ENCODE results near the gene KIT. TPM values are rescaled to one million over a fixed set of nuclear protein-coding genes. Genes with fewer than 3 reads are reported as not detected.

The KIT gene
- total and polyA plus RNA-seq, 2 of the 13 experiments (the other 11 are each of a cell fraction or from before 2014, with no cell fraction given), result not detected

DNA sequence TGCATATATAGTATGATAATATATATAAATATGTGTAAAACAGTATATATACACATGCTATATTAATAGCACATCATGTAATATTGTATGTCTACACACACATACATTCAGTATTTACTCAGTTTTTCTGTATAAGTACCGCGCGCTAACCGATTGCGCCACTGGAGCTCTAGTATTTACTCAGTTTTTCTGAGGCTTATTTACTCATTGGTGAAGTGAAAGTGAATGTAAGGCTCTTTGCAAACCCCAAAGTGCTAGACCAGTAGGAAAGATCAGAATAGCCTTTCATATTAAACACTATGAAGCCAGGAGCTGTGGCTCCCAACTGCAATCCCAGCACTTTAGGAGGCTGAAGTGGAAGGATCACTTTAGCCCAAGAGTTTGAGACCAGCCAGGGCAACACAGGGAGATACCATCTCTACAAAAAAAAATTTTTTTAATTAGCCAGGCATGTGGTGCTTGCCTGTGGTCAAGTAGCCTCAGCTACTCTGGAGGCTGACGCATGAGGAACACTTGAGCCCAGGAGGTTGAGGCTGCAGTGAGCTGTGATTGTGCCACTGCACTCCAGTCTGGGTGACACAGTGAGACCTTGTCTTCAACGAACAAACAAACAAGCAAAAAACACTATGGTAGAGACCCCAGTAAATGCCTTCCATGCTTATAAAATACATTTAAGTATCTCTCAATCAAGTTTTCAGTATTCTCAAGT is 125.8 kb downstream of the KIT start (continued):
- TF ChIP-seq CEBPB (IDR thresholded peaks at IDR 0.05; ENCODE audit: borderline replicate concordance, low read depth, low read length) (peak; percentile 81), ATF1 (CRISPR knock-in tag; IDR thresholded peaks at IDR 0.05) (no peak), IRF2 (CRISPR knock-in tag; IDR thresholded peaks at IDR 0.05) (0 out of 2 replicates have a peak, but pooled peaks have one; percentile 39), CHD4 (IDR thresholded peaks at IDR 0.05; ENCODE audit: borderline replicate concordance, low read length) (no peak)

DNA sequence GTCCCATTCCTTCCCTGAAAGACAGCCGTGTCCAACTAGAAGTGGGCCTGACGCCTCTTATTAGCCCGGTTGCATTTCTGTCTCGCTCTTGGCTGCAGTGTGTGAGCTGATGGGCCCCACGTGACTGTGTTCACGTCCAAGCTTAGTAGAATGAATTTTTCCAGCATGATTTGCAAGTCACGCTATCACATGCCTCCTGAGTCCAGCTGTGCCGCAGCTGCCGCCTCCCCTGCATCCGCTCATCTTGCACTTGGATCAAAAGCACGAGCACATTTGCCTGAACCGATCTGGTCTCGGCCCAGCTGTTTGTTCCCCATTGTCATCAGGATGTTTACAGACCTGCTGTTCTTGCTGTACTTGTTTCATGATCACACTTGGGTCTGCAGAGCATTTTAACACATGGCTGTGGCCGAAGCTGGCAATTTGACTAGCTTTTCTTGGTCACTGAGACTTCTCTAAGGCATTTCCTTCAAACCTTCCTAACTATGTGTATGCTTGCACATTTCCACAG is 126.5 kb downstream of the KIT start:
- Histone ChIP-seq H3K27me3 (ENCODE audit: control insufficient read depth in 1 of 2, insufficient read depth in 2 of 2, low read length in 2 of 2) (no peaks in the 10 kb centered on the region), H3K9ac (ENCODE audit: insufficient read depth, low read depth, low read length) (no peak overlapping the region), H3K9me3 (ENCODE audit: low read length) (no peaks in the 10 kb centered on the region), H3K4me1 (ENCODE audit: insufficient read depth, low read length) (no peaks in the 10 kb centered on the region), H3K27ac (ENCODE audit: extremely low read length, insufficient read depth, low read length) (no peak overlapping the region), H3K79me2 (ENCODE audit: insufficient read depth, low read length) (no peaks in the 10 kb centered on the region), H3K4me2 (ENCODE audit: low read depth, low read length) (no peak overlapping the region), H3K4me3 (replicated peaks in 1 of 3; ENCODE audit: insufficient read depth in 1 of 3, low read depth in 2 of 3, low read length in 3 of 3) (no peak overlapping the region), H3K36me3 (replicated peaks in 1 of 2; ENCODE audit: control insufficient read depth in 1 of 2, insufficient read depth in 2 of 2, low read length in 2 of 2) (no peaks in the 10 kb centered on the region), H4K20me1 (ENCODE audit: insufficient read depth, low read length) (no peaks in the 10 kb centered on the region), H2AFZ (ENCODE audit: low read length) (no peak overlapping the region)
- DNase-seq (ENCODE audit: low spot score), result no peak
- ChIA-PET POLR2A (no interaction called here), CTCF (ENCODE audit: low intra/inter-chr PET ratio, low total read pairs) (no interaction called here)
- ATAC-seq, result no peak
- TF ChIP-seq NFYB (CRISPR knock-in tag; IDR thresholded peaks at IDR 0.05), result no peak
- TF ChIP-seq GABPB1 (CRISPR knock-in tag; IDR thresholded peaks at IDR 0.05), result no peak
- TF ChIP-seq, protein P1, sequence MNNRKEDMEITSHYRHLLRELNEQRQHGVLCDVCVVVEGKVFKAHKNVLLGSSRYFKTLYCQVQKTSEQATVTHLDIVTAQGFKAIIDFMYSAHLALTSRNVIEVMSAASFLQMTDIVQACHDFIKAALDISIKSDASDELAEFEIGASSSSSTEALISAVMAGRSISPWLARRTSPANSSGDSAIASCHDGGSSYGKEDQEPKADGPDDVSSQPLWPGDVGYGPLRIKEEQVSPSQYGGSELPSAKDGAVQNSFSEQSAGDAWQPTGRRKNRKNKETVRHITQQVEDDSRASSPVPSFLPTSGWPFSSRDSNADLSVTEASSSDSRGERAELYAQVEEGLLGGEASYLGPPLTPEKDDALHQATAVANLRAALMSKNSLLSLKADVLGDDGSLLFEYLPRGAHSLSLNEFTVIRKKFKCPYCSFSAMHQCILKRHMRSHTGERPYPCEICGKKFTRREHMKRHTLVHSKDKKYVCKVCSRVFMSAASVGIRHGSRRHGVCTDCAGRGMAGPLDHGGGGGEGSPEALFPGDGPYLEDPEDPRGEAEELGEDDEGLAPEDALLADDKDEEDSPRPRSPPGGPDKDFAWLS (CRISPR knock-in tag; IDR thresholded peaks at IDR 0.05; ENCODE audit: borderline replicate concordance), result no peak
- TF ChIP-seq TOPORS (CRISPR knock-in tag; IDR thresholded peaks at IDR 0.05), result no peak
- no peak for TF ChIP-seq SOX13 (IDR thresholded peaks at IDR 0.05)
- no peak for TF ChIP-seq SOX13 (CRISPR knock-in tag; conservative IDR thresholded peaks at IDR 0.05 in 1 of 2, IDR thresholded peaks at IDR 0.05 in 1 of 2)
- no peak for TF ChIP-seq NR2F2 (IDR thresholded peaks at IDR 0.05; ENCODE audit: borderline replicate concordance, low read depth)
- TF ChIP-seq ZNF549 (CRISPR knock-in tag; IDR thresholded peaks at IDR 0.05), result no peak
- TF ChIP-seq ARNTL (CRISPR knock-in tag; IDR thresholded peaks at IDR 0.05), result no peak
- no peak for TF ChIP-seq ZNF878 (CRISPR knock-in tag; IDR thresholded peaks at IDR 0.05)
- TF ChIP-seq, protein P2, sequence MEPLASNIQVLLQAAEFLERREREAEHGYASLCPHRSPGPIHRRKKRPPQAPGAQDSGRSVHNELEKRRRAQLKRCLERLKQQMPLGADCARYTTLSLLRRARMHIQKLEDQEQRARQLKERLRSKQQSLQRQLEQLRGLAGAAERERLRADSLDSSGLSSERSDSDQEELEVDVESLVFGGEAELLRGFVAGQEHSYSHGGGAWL (CRISPR knock-in tag; IDR thresholded peaks at IDR 0.05), result no peak
- TF ChIP-seq ZNF296 (CRISPR knock-in tag; conservative IDR thresholded peaks at IDR 0.05), result no peak
- TF ChIP-seq, protein P3, sequence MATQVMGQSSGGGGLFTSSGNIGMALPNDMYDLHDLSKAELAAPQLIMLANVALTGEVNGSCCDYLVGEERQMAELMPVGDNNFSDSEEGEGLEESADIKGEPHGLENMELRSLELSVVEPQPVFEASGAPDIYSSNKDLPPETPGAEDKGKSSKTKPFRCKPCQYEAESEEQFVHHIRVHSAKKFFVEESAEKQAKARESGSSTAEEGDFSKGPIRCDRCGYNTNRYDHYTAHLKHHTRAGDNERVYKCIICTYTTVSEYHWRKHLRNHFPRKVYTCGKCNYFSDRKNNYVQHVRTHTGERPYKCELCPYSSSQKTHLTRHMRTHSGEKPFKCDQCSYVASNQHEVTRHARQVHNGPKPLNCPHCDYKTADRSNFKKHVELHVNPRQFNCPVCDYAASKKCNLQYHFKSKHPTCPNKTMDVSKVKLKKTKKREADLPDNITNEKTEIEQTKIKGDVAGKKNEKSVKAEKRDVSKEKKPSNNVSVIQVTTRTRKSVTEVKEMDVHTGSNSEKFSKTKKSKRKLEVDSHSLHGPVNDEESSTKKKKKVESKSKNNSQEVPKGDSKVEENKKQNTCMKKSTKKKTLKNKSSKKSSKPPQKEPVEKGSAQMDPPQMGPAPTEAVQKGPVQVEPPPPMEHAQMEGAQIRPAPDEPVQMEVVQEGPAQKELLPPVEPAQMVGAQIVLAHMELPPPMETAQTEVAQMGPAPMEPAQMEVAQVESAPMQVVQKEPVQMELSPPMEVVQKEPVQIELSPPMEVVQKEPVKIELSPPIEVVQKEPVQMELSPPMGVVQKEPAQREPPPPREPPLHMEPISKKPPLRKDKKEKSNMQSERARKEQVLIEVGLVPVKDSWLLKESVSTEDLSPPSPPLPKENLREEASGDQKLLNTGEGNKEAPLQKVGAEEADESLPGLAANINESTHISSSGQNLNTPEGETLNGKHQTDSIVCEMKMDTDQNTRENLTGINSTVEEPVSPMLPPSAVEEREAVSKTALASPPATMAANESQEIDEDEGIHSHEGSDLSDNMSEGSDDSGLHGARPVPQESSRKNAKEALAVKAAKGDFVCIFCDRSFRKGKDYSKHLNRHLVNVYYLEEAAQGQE (IDR thresholded peaks at IDR 0.05; ENCODE audit: borderline replicate concordance in 1 of 2, low read depth in 1 of 2, low read length in 2 of 2), result no peak
- no peak for TF ChIP-seq ZNF607 (CRISPR knock-in tag; IDR thresholded peaks at IDR 0.05; ENCODE audit: borderline replicate concordance)
- WGBS (ENCODE audit: low lambda C conversion rate), result 53% methylated on average over 14 of the region's 14 CpGs
- intact Hi-C loops (cut with micrococcal nuclease; ENCODE audit: unreplicated experiment) (no loop called here), in situ Hi-C loops (cut with HindIII; ENCODE audit: extremely low pct_ligation_motif_present, low pct_unique_long_range_greater_than_20kb) (no loop called here)
- BruUV-seq (replicated peaks), result no TSS peak
- FAIRE-seq, result no peak

Measured in HepG2 (cell line).